Hepatocyte (in vitro differentiated cells): Measurements from ENCODE around the gene GLT1D1. TPM values are rescaled to one million over a fixed set of nuclear protein-coding genes. Genes with fewer than 3 reads are reported as not detected.

ENCODE experiments used
- DNase-seq: peaks from one replicate; pipeline ENCODE4 v3.0.0-alpha.2; 2016; ENCODE audit warnings: low spot score
- H2AFZ ChIP-seq: fragments of 200-600 bp; sonication (generic); 2 replicates; pipeline ENCODE4 v1.6.0; 2016; ENCODE audit warnings: antibody characterized with exemption, mild to moderate bottlenecking
- H3K27ac ChIP-seq: fragments of 200-600 bp; sonication (generic); 2 replicates; pipeline ENCODE4 v1.5.1; 2016; ENCODE audit warnings: mild to moderate bottlenecking
- H3K27me3 ChIP-seq: fragments of 200-600 bp; sonication (generic); 2 replicates; pipeline ENCODE4 v1.6.1; 2016
- H3K36me3 ChIP-seq: fragments of 200-600 bp; sonication (generic); replicated peaks from 2 replicates; pipeline ENCODE4 v1.5.1; 2016; ENCODE audit warnings: low read depth; ENCODE audit not compliant: insufficient read depth
- H3K4me1 ChIP-seq: fragments of 200-600 bp; sonication (generic); 2 replicates; pipeline ENCODE4 v1.5.1; 2016; ENCODE audit warnings: mild to moderate bottlenecking, moderate library complexity; ENCODE audit not compliant: insufficient read depth
- H3K4me2 ChIP-seq: fragments of 200-600 bp; sonication (generic); 2 replicates; pipeline ENCODE4 v1.6.0; 2016
- H3K4me3 ChIP-seq: fragments of 200-600 bp; sonication (generic); 2 replicates; pipeline ENCODE4 v1.5.1; 2016; ENCODE audit warnings: mild to moderate bottlenecking
- H3K79me2 ChIP-seq: fragments of 200-600 bp; sonication (generic); 2 replicates; pipeline ENCODE4 v1.6.0; 2017; ENCODE audit warnings: mild to moderate bottlenecking
- H3K9me2 ChIP-seq: fragments of 200-600 bp; sonication (generic); replicated peaks from 2 replicates; pipeline ENCODE4 v1.6.0; 2017; ENCODE audit warnings: mild to moderate bottlenecking; ENCODE audit not compliant: insufficient read depth
- H3K9me3 ChIP-seq: fragments of 200-600 bp; sonication (generic); 2 replicates; pipeline ENCODE4 v1.5.1; 2016; ENCODE audit warnings: low read depth, mild to moderate bottlenecking
- H4K20me1 ChIP-seq: fragments of 200-600 bp; sonication (generic); 2 replicates; pipeline ENCODE4 v1.6.0; 2016; ENCODE audit warnings: mild to moderate bottlenecking; ENCODE audit not compliant: insufficient read depth, poor library complexity, severe bottlenecking
- CTCF ChIP-seq: fragments of 200-600 bp; sonication (generic); IDR thresholded peaks from 2 replicates; pipeline ENCODE4 v1.5.1; 2016; ENCODE audit warnings: antibody characterized with exemption, mild to moderate bottlenecking; ENCODE audit not compliant: poor library complexity
- EZH2 ChIP-seq: fragments of 200-600 bp; sonication (generic); IDR thresholded peaks from 2 replicates; pipeline ENCODE4 v1.6.1; 2016; ENCODE audit warnings: antibody characterized with exemption, mild to moderate bottlenecking, borderline replicate concordance
- EZH2phosphoT487 ChIP-seq: fragments of 200-600 bp; sonication (generic); IDR thresholded peaks from one replicate; pipeline ENCODE4 v1.6.1; 2018; ENCODE audit warnings: antibody characterized with exemption, mild to moderate bottlenecking, low read depth, moderate library complexity; ENCODE audit not compliant: unreplicated experiment, severe bottlenecking
- WGBS: methylation state at CpG from one replicate; pipeline ENCODE4 v1.1.6; 2016; ENCODE audit warnings: low lambda C conversion rate; ENCODE audit errors: missing lambda C conversion rate; 5-methylcytosine and 5-hydroxymethylcytosine counted together
- polyA plus RNA-seq: library from polyadenylated mRNA; unstranded; fragments of >200 nt; fragmentation: Nextera tagmentation; extraction: Ambion mirVana; gene quantifications from 2 replicates; pipeline ENCODE4 v1.2.1, GENCODE V29; 2016
- total RNA-seq: library from RNA; depleted of rRNA; stranded (reverse); fragments of >200 nt; gene quantifications from 2 replicates; pipeline ENCODE4 v1.2.3, GENCODE V29; 2014

The GLT1D1 gene
- total and polyA plus RNA-seq, 2 experiments from 2014 or later = 1.8 to 1.9 TPM

- TF ChIP-seq CTCF = no peak
- TF ChIP-seq EZH2phosphoT487 = no peak
- TF ChIP-seq EZH2 = no peak
- Histone ChIP-seq H3K27ac (no peak overlapping the region), H2AFZ (no peak overlapping the region), H3K4me1 (no peaks in the 10 kb centered on the region), H3K4me2 (no peak overlapping the region), H3K9me2 (no peaks in the 10 kb centered on the region), H3K27me3 (no peaks in the 10 kb centered on the region), H3K4me3 (no peak overlapping the region), H3K9me3 (no peaks in the 10 kb centered on the region), H3K79me2 (no peaks in the 10 kb centered on the region), H4K20me1 (no peaks in the 10 kb centered on the region), H3K36me3 (no peaks in the 10 kb centered on the region)
- no peak for DNase-seq
- 71% methylated on average over 8 of the region's 8 CpGs for WGBS
Observed at GRCh38 chr12:128840862-128841468, 12.3 kb upstream of the GLT1D1 start.

GRCh38 chr12:128842579-128842978 is 10.7 kb upstream of the GLT1D1 start:
- no peaks in the 10 kb centered on the region for H3K9me3 ChIP-seq
- WGBS = 88% methylated on average over 11 of the region's 11 CpGs
- no peaks in the 10 kb centered on the region for H3K9me2 ChIP-seq
- H3K79me2 ChIP-seq = no peaks in the 10 kb centered on the region
- TF ChIP-seq EZH2phosphoT487 = no peak
- no peak for TF ChIP-seq EZH2
- no peak for TF ChIP-seq CTCF
- no peaks in the 10 kb centered on the region for H3K27me3 ChIP-seq
- no peak overlapping the region for H3K4me2 ChIP-seq
- no peaks in the 10 kb centered on the region for H3K36me3 ChIP-seq
- no peaks in the 10 kb centered on the region for H4K20me1 ChIP-seq
- no peak overlapping the region for H3K4me3 ChIP-seq
- no peaks in the 10 kb centered on the region for H3K4me1 ChIP-seq
- H3K27ac ChIP-seq = no peak overlapping the region
- no peak for DNase-seq
- no peak overlapping the region for H2AFZ ChIP-seq

GRCh38 chr12:128843538-128843937 is 9.7 kb upstream of the GLT1D1 start:
- Histone ChIP-seq H3K79me2 (no peaks in the 10 kb centered on the region), H3K27me3 (no peaks in the 10 kb centered on the region), H4K20me1 (no peaks in the 10 kb centered on the region), H3K36me3 (no peaks in the 10 kb centered on the region), H3K9me2 (no peaks in the 10 kb centered on the region), H3K4me1 (no peaks in the 10 kb centered on the region), H3K9me3 (no peaks in the 10 kb centered on the region), H2AFZ (no peak overlapping the region), H3K4me2 (no peak overlapping the region), H3K27ac (no peak overlapping the region), H3K4me3 (no peak overlapping the region)
- no peak for DNase-seq
- 89% methylated on average over 4 of the region's 4 CpGs for WGBS
- TF ChIP-seq EZH2 (no peak), CTCF (no peak), EZH2phosphoT487 (no peak)
